HG03439 (cell line): ENCODE results near the gene HDLBP.

Experiments
- ATAC-seq: cut with Tn5 transposase; IDR thresholded peaks from one replicate; pipeline ENCODE4 v1.9.1; 2021; ENCODE audit warnings: mild to moderate bottlenecking, moderate library complexity; ENCODE audit not compliant: unreplicated experiment

HDLBP gene

GRCh38 chr2:241315093-241315878 is at the start of gene HDLBP:
Gene HDLBP (minus strand): TSS chr2:241315672. CDS start chr2:241266869, 48,803 bp downstream.
- peak; percentile 70 for ATAC-seq

- no peak for ATAC-seq
Observed at GRCh38 chr2:241364781-241365180, 49.3 kb upstream of the HDLBP start.

GRCh38 chr2:241363426-241363825 is 48.0 kb upstream of the HDLBP start:
- no peak for ATAC-seq

GRCh38 chr2:241359481-241360045 is 44.1 kb upstream of the HDLBP start:
- no peak for ATAC-seq

GRCh38 chr2:241358470-241358869 is 43.0 kb upstream of the HDLBP start:
- ATAC-seq: no peak

- ATAC-seq: no peak
Observed at GRCh38 chr2:241357531-241357930, 42.1 kb upstream of the HDLBP start.

- ATAC-seq: no peak
Observed at GRCh38 chr2:241356871-241357260, 41.4 kb upstream of the HDLBP start.

- peak; percentile 77 for ATAC-seq
Observed at GRCh38 chr2:241355983-241356870, 40.8 kb upstream of the HDLBP start, which contains the start of gene FARP2. Gene FARP2 (plus strand): TSS chr2:241356285. CDS start chr2:241373108, 16,823 bp downstream.

GRCh38 chr2:241354668-241355658 is 39.5 kb upstream of the HDLBP start:
- no peak for ATAC-seq

- no peak for ATAC-seq
Observed at GRCh38 chr2:241352227-241352626, 36.8 kb upstream of the HDLBP start.

- no peak for ATAC-seq
Observed at GRCh38 chr2:241351640-241352031, 36.2 kb upstream of the HDLBP start.

GRCh38 chr2:241350878-241351639 is 35.6 kb upstream of the HDLBP start:
- no peak for ATAC-seq

GRCh38 chr2:241350530-241350877 is 35.0 kb upstream of the HDLBP start:
- no peak for ATAC-seq

- ATAC-seq: no peak
Observed at GRCh38 chr2:241349941-241350340, 34.5 kb upstream of the HDLBP start.

- no peak for ATAC-seq
Observed at GRCh38 chr2:241344925-241345651, 29.6 kb upstream of the HDLBP start.

GRCh38 chr2:241340631-241341163 is 25.2 kb upstream of the HDLBP start:
- ATAC-seq: no peak

GRCh38 chr2:241339839-241340630 is 24.6 kb upstream of the HDLBP start:
- ATAC-seq: no peak

- no peak for ATAC-seq
Observed at GRCh38 chr2:241334813-241335212, 19.3 kb upstream of the HDLBP start.
